MCF 10A (cell line): ENCODE data around the gene OLFM1. TPM values are rescaled to one million over a fixed set of nuclear protein-coding genes. Genes with fewer than 3 reads are reported as not detected.
"Not testable (repeated sequence)": the region's sequence is repeated elsewhere in the genome, so short reads cannot be mapped to it uniquely, and the experiment has no call there.

ENCODE experiments used
- BruUV-seq: library from RNA; stranded (reverse); fragments of 400-500 nt; replicated peaks from 2 replicates; lab custom pipeline; 2021; lab: Mats Ljungman, UMichigan
- CTCF ChIA-PET: fragments of 300-600 bp; sonication (Branson Sonifier 250); formaldehyde crosslinking; extraction: SDS; loops from one replicate; lab custom pipeline; 2021; ENCODE audit warnings: antibody characterized with exemption, inconsistent platforms; lab: Yijun Ruan, JAX
- POLR2A ChIA-PET: fragments of 300-600, 350-650 bp; sonication (Branson Sonifier 250); formaldehyde crosslinking; extraction: SDS; loops from one replicate; lab custom pipeline; 2020; ENCODE audit warnings: antibody characterized with exemption, inconsistent platforms; lab: Yijun Ruan, JAX
- DNase-seq: peaks from one replicate; pipeline ENCODE4 v3.0.0-alpha.2; 2018; ENCODE audit not compliant: unreplicated experiment
- H3K27ac Mint-ChIP-seq: one replicate; pipeline ENCODE4 v1.8.0; 2022; ENCODE audit warnings: mild to moderate bottlenecking, low read depth, mixed read lengths; ENCODE audit not compliant: unreplicated experiment
- H3K27me3 Mint-ChIP-seq: one replicate; pipeline ENCODE4 v1.8.0; 2022; ENCODE audit warnings: mixed read lengths; ENCODE audit not compliant: insufficient read depth, unreplicated experiment
- H3K36me3 Mint-ChIP-seq: one replicate; pipeline ENCODE4 v1.8.0; 2022; ENCODE audit warnings: mild to moderate bottlenecking, moderate library complexity, mixed read lengths; ENCODE audit not compliant: insufficient read depth, unreplicated experiment
- H3K4me1 Mint-ChIP-seq: one replicate; pipeline ENCODE4 v1.8.0; 2022; ENCODE audit warnings: mixed read lengths; ENCODE audit not compliant: insufficient read depth, unreplicated experiment
- H3K4me3 Mint-ChIP-seq: one replicate; pipeline ENCODE4 v1.8.0; 2022; ENCODE audit warnings: mild to moderate bottlenecking, moderate library complexity, mixed read lengths; ENCODE audit not compliant: unreplicated experiment
- H3K9me3 Mint-ChIP-seq: one replicate; pipeline ENCODE4 v1.8.0; 2022; ENCODE audit warnings: mixed read lengths; ENCODE audit not compliant: unreplicated experiment
- CTCF ChIP-seq: fragments of 200-600 bp; IDR thresholded peaks from one replicate; pipeline ENCODE4 v1.8.0; 2022; ENCODE audit warnings: antibody characterized with exemption, mild to moderate bottlenecking; ENCODE audit not compliant: unreplicated experiment
- intact Hi-C: fragments of 100-400 bp; cut with micrococcal nuclease; formaldehyde crosslinking; loops from 2 replicates; pipeline ENCODE4 v1.14.1; 2022
- total RNA-seq: library from RNA; stranded (reverse); gene quantifications from 2 replicates; pipeline ENCODE4 v1.2.3, GENCODE V29; 2022

The OLFM1 gene
- total RNA-seq, 1 experiment from 2014 or later = not detected

- DNase-seq = no peak
- Mint-ChIP-seq H3K27ac (no peak overlapping the region), H3K4me1 (no peaks in the 10 kb centered on the region), H3K9me3 (peaks cover 7% of the 10 kb centered on the region), H3K4me3 (no peak overlapping the region), H3K27me3 (peaks cover 18% of the 10 kb centered on the region), H3K36me3 (no peaks in the 10 kb centered on the region)
- no peak for TF ChIP-seq CTCF
- CTCF ChIA-PET = interaction anchor here (0.6 to 0.7 kb wide), 2 partner anchors 34 to 362 kb away, joined by 3 read pairs; no protein-coding TSS in a partner anchor
- POLR2A ChIA-PET = no interaction called here
- intact Hi-C loops = no loop called here
- BruUV-seq = no TSS peak
Measured at GRCh38 chr9:135147474-135147805, 60.0 kb downstream of the OLFM1 start.

GRCh38 chr9:135147938-135148337 is 60.5 kb downstream of the OLFM1 start:
- no peak for DNase-seq

GRCh38 chr9:135148386-135148785 is 60.9 kb downstream of the OLFM1 start:
- BruUV-seq = no TSS peak

More at GRCh38 chr9:135147938-135148337, 60.5 kb downstream of the OLFM1 start:
- CTCF ChIA-PET = interaction anchor here (0.6 to 0.7 kb wide), 2 partner anchors 33 to 363 kb away, joined by 3 read pairs; no protein-coding TSS in a partner anchor
- POLR2A ChIA-PET = no interaction called here
- Mint-ChIP-seq H3K27ac (no peak overlapping the region), H3K4me1 (no peaks in the 10 kb centered on the region), H3K4me3 (no peak overlapping the region), H3K27me3 (peaks cover 18% of the 10 kb centered on the region), H3K36me3 (no peaks in the 10 kb centered on the region), H3K9me3 (peaks cover 7% of the 10 kb centered on the region)
- no TSS peak for BruUV-seq
- TF ChIP-seq CTCF = no peak
- intact Hi-C loops = no loop called here

GRCh38 chr9:135149901-135150300 is 62.4 kb downstream of the OLFM1 start:
- POLR2A ChIA-PET, H3K9me3 Mint-ChIP-seq: not testable (repeated sequence)
- CTCF ChIA-PET = interaction anchor here (0.7 kb wide), 2 partner anchors 11 to 207 kb away, joined by 3 read pairs; no protein-coding TSS in a partner anchor

More at GRCh38 chr9:135148386-135148785, 60.9 kb downstream of the OLFM1 start:
- Mint-ChIP-seq H3K27ac (no peak overlapping the region), H3K4me3 (no peak overlapping the region), H3K9me3 (peaks cover 7% of the 10 kb centered on the region), H3K36me3 (no peaks in the 10 kb centered on the region), H3K27me3 (peaks cover 18% of the 10 kb centered on the region), H3K4me1 (no peaks in the 10 kb centered on the region)
- POLR2A ChIA-PET = no interaction called here
- CTCF ChIA-PET = no interaction called here
- DNase-seq = no peak
- intact Hi-C loops = no loop called here
- TF ChIP-seq CTCF = no peak

GRCh38 chr9:135150981-135151380 is 63.5 kb downstream of the OLFM1 start:
- H3K36me3 Mint-ChIP-seq = no peaks in the 10 kb centered on the region
- no peak overlapping the region for H3K4me3 Mint-ChIP-seq
- no peak for DNase-seq
- H3K9me3 Mint-ChIP-seq = peaks cover 7% of the 10 kb centered on the region
- intact Hi-C loops = no loop called here
- ChIA-PET CTCF (interaction anchor here (0.6 kb wide), 1 partner anchor 11 kb away, joined by 3 read pairs; no protein-coding TSS in a partner anchor), POLR2A (no interaction called here)
- BruUV-seq = no TSS peak
- no peak overlapping the region for H3K27ac Mint-ChIP-seq
- TF ChIP-seq CTCF = no peak
- no peaks in the 10 kb centered on the region for H3K4me1 Mint-ChIP-seq
- peaks cover 18% of the 10 kb centered on the region for H3K27me3 Mint-ChIP-seq

More at GRCh38 chr9:135149901-135150300, 62.4 kb downstream of the OLFM1 start:
- DNase-seq, intact Hi-C loops, BruUV-seq, H3K4me3 Mint-ChIP-seq, H3K4me1 Mint-ChIP-seq, H3K36me3 Mint-ChIP-seq, H3K27ac Mint-ChIP-seq: not testable (repeated sequence)
- peaks cover 18% of the 10 kb centered on the region for H3K27me3 Mint-ChIP-seq
